HTR-8/SVneo (cell line): ENCODE measurements around the gene SH2B3.
"Not testable (repeated sequence)": the region's sequence is repeated elsewhere in the genome, so short reads cannot be mapped to it uniquely, and the experiment has no call there.

Source experiments
- DNase-seq: peaks from one replicate; pipeline ENCODE4 v3.0.0; 2011; ENCODE audit warnings: low spot score, mixed read lengths; ENCODE audit not compliant: insufficient read length
- FAIRE-seq: peaks from 2 replicates; lab custom pipeline; 2011; peaks lifted over from hg19 to GRCh38; lab: Jason Lieb, UNC

SH2B3 gene

GRCh38 chr12:111454311-111454710 is 48.6 kb downstream of the SH2B3 start:
- DNase-seq (no peak), FAIRE-seq (no peak)

GRCh38 chr12:111454716-111455447 is 49.2 kb downstream of the SH2B3 start:
- DNase-seq (no peak), FAIRE-seq (no peak)

- FAIRE-seq (no peak), DNase-seq (no peak)
Observed at GRCh38 chr12:111455448-111456320, 50.0 kb downstream of the SH2B3 start.

DNA sequence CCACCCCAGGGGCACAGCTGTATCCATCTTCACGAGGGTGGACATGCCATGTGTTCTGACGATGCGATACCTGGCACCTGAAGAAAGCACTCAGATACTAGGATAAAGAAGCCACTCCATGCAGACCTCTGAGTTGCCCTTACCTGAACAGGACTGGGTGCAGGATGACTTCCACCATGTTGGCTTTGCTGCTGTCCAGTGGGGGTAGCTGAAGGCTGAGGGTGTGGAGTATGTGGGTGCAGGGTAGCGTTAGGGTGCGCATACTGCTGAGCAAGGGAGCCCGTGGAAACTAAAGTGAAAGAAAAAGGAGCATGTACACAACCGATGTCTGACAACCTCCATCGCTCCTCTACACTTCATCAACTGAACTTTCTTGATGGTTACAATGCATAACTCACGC is 51.3 kb downstream of the SH2B3 start:
- DNase-seq = no peak
- FAIRE-seq = no peak

DNA sequence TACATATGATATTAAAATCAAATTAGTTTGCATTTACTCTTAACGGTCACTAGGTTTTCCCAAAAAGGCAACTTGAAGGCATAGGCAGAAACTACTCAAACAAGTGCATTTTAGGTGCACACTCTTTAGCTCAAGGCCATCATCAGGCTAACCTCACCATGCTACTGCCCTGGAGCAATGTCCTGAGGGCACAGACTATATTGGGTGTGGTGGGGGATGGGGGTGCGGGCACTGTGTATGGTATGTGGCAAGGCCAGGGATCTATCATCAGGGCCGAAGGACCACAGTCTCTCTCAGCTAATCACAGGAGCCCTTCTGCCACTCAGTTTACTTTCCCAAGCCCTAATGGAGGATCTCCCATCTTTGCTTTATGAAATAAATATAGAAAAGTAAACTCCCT is 51.9 kb downstream of the SH2B3 start:
- DNase-seq (no peak), FAIRE-seq (no peak)

GRCh38 chr12:111458546-111459172 is 52.9 kb downstream of the SH2B3 start:
- no peak for DNase-seq
- no peak for FAIRE-seq

DNA sequence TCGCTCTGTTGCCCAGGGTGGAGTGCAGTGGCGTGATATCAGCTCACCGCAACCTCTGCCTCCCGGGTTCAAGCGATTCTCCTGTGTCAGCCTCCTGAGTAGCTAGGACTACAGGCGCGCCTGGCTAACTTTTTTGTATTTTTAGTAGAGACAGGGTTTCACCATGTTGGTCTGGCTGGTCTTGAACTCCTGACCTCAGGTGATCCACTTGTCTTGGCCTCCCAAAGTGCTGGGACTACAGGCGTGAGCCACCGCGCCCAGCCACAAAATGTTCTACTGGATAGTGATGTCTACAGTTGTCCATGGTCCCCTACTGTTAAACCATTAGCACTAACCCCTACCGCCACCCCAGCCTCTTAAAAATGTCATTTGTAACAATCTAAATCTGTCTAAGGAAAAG is 54.4 kb downstream of the SH2B3 start:
- FAIRE-seq, DNase-seq: not testable (repeated sequence)

- DNase-seq (no peak), FAIRE-seq (no peak)
Observed at GRCh38 chr12:111462210-111462769, 56.6 kb downstream of the SH2B3 start.

GRCh38 chr12:111467092-111467856 is 61.6 kb downstream of the SH2B3 start:
- no peak for DNase-seq
- no peak for FAIRE-seq

DNA sequence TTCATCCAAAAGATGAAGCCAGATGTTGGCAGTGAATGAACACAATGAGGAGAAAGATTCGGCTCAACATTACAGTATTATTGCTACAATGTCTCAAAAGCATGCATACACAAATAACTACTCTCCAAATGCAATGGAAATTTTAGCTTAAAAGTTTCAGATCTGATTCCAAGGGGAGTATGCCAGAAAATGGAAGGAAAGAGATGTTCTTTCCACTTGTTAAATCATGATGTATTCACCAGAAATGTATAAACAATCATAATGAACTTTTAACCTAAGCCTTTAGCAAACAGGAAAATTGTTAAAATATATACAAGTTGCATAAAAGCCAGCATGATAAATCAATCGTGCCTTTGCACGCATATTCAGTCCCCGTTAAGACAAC is 62.1 kb downstream of the SH2B3 start:
- no peak for FAIRE-seq
- no peak for DNase-seq

DNA sequence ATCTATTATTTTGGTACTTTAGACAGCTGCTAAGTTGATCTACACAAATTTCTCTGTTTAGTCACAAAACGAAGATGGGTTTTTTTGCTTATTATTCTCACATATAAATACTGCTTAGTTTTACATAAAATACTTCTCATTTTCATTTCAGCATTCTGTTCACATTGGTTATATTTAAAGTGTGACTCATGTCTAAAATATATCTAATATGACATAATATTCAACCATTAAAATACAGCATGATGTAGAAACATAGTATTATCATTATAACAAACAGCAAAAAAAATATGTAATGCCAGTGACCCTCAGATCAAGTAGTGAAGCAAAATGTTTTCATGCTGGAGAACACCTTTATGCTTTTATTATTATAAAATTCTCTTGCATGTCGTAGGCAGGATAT is 63.7 kb downstream of the SH2B3 start:
- DNase-seq (no peak), FAIRE-seq (no peak)

GRCh38 chr12:111471236-111471635 is 65.5 kb downstream of the SH2B3 start:
- FAIRE-seq (no peak), DNase-seq (no peak)

DNA sequence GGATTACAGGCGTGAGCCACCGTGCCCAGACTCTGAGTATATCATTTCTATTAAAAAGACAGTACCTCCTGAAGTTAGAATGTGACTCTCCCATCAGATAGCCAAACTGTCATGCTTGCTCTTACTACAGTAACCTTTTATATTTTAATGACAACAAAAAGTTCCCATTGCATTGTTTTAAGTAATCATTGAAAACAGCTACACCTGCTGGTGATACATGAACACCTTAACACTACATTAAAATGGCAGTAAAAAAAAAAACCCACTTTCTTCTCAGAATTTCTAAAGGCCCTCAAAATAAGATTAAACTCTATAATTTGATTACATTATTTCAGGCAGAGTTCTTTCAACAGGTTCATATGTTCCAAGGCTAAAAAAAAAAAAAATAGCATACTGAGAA is 76.7 kb downstream of the SH2B3 start:
- FAIRE-seq (no peak), DNase-seq (no peak)

DNA sequence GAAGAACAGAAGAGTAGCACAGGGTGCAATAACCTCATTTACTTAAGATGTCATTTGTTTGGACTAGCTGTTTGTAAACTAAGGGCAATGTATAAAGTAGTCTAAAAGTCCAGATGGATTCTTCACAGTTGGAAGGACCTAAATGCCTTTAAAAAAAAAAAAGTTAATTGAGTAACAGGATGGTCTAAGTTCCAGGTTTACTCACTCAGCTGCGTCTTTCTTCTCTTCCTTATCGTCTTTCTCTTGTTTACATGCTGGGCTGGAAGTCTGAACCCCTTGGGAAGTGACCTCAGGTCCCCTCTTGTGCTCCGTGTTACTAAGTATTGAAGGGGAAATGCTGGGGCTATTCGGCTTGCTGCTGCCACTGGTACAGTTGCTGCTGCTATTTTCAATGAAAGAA is 82.5 kb downstream of the SH2B3 start:
- no peak for DNase-seq
- FAIRE-seq = no peak

GRCh38 chr12:111488798-111489197 is 83.1 kb downstream of the SH2B3 start:
- FAIRE-seq (no peak), DNase-seq (no peak)

DNA sequence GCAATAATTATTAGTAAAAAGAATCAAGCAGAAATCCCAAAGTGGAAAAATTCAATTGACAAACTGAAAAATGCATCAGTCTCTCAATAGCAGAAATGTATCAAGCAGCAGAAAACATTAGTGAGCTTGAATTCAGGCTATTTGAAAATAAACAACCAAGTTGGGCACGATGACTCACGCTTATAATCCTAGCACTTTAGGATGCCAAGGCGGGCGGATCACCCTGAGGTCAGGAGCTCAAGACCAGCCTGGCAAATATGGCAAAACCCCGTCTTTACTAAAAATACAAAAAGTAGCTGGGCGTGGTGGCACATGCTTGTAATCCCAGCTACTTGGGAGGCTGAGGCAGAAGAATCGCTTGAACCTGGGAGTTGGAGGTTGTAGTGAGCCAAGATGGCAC is 87.3 kb downstream of the SH2B3 start:
- not testable (repeated sequence) for DNase-seq, FAIRE-seq

DNA sequence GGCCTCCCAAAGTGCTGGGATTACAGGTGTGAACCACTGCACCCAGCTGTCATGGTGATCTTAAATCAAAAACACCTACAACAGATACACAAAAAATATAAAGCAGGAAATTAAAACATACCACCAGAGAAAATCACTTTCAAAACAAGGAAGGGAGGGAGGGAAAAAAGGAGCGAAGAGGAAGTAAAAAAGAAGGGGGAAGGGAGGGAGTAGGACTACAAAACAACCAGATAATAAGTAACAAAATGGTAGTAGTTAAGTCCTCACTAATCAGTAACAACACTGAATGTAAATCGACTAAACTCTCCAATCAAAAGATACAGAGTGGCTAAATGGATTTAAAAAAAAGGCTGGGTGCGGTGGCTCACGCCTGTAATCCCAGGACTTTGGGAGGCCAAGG is 89.0 kb downstream of the SH2B3 start:
- FAIRE-seq (no peak), DNase-seq (no peak)
